Measurements from ENCODE around the gene ARV1. TPM values are rescaled to one million over a fixed set of nuclear protein-coding genes. Genes with fewer than 3 reads are reported as not detected.

The ARV1 gene
- total RNA-seq, 1 experiment from 2014 or later: 25.9 TPM

GRCh38 chr1:230937371-230937770 is 41.5 kb upstream of the ARV1 start:
- Histone ChIP-seq H3K4me3 (ENCODE audit: low read depth in 2 of 2, low read length in 2 of 2) (no peak overlapping the region), H3K9me3 (ENCODE audit: control insufficient read depth, insufficient read depth, low read depth, low read length) (no peaks in the 10 kb centered on the region), H3K4me1 (ENCODE audit: control insufficient read depth, insufficient read depth, low read length) (no peaks in the 10 kb centered on the region), H3K27me3 (ENCODE audit: control insufficient read depth, insufficient read depth, low read length) (no peaks in the 10 kb centered on the region), H3K36me3 (ENCODE audit: control insufficient read depth, insufficient read depth, low read length) (no peaks in the 10 kb centered on the region), H3K27ac (ENCODE audit: low read length) (no peak overlapping the region)
- ChIA-PET CTCF (no interaction called here), POLR2A (no interaction called here)
- no peak for DNase-seq (ENCODE audit: low read depth, low spot score)
- intact Hi-C loops (cut with micrococcal nuclease; ENCODE audit: unreplicated experiment): no loop called here
- in situ Hi-C loops (cut with HindIII; ENCODE audit: low pct_unique_long_range_greater_than_20kb, low sequenced_read_pairs): no loop called here
- BruUV-seq (replicated peaks): no TSS peak
- ATAC-seq: no peak
- TF ChIP-seq TCF7L2 (IDR thresholded peaks at IDR 0.05; ENCODE audit: low read depth, low read length): no peak
- no peak for TF ChIP-seq POLR2AphosphoS5 (IDR thresholded peaks at IDR 0.05; ENCODE audit: low read depth, low read length)
- no peak for TF ChIP-seq REST (IDR thresholded peaks at IDR 0.05; ENCODE audit: insufficient read depth in 1 of 2, low read depth in 2 of 2, low read length in 1 of 2)
- no peak for TF ChIP-seq SIN3A (IDR thresholded peaks at IDR 0.05; ENCODE audit: borderline replicate concordance, insufficient read depth, low read depth, low read length)

GRCh38 chr1:230938924-230939368 is 39.9 kb upstream of the ARV1 start:
- Histone ChIP-seq H3K27ac (ENCODE audit: low read length) (no peak overlapping the region), H3K36me3 (ENCODE audit: control insufficient read depth, insufficient read depth, low read length) (no peaks in the 10 kb centered on the region), H3K4me1 (ENCODE audit: control insufficient read depth, insufficient read depth, low read length) (no peaks in the 10 kb centered on the region), H3K4me3 (ENCODE audit: low read depth in 2 of 2, low read length in 2 of 2) (no peak overlapping the region), H3K9me3 (ENCODE audit: control insufficient read depth, insufficient read depth, low read depth, low read length) (no peaks in the 10 kb centered on the region), H3K27me3 (ENCODE audit: control insufficient read depth, insufficient read depth, low read length) (no peaks in the 10 kb centered on the region)
- intact Hi-C loops (cut with micrococcal nuclease; ENCODE audit: unreplicated experiment) (no loop called here), in situ Hi-C loops (cut with HindIII; ENCODE audit: low pct_unique_long_range_greater_than_20kb, low sequenced_read_pairs) (no loop called here)
- POLR2A ChIA-PET: no interaction called here
- ATAC-seq (no peak), DNase-seq (ENCODE audit: low read depth, low spot score) (no peak)
- TF ChIP-seq SIN3A (IDR thresholded peaks at IDR 0.05; ENCODE audit: borderline replicate concordance, insufficient read depth, low read depth, low read length): no peak
- TF ChIP-seq REST (IDR thresholded peaks at IDR 0.05; ENCODE audit: insufficient read depth in 1 of 2, low read depth in 2 of 2, low read length in 1 of 2): no peak
- CTCF ChIA-PET: no interaction called here
- no TSS peak for BruUV-seq (replicated peaks)

All from Panc1 (cell line).